K562 (cell line): ENCODE data around the gene PHLDB3. TPM values are rescaled to one million over a fixed set of nuclear protein-coding genes. Genes with fewer than 3 reads are reported as not detected.

Source experiments
- CREB1 ChIP-seq, 2 experiments: sonication (generic) in 1 of 2; formaldehyde crosslinking in 1 of 2; IDR thresholded peaks; 2 replicates each; pipeline versions ENCODE4 v1.6.1 to v1.8.0; 2012 to 2022; ENCODE audit warnings: inconsistent platforms in 1 of 2, mild to moderate bottlenecking in 1 of 2, missing genetic modification reagents in 1 of 2, moderate library complexity in 1 of 2
- GTF2A2 ChIP-seq: IDR thresholded peaks from 2 replicates; pipeline ENCODE4 v1.6.1; 2016; ENCODE audit warnings: mild to moderate bottlenecking, missing genetic modification characterization, missing compliant biosample characterization
- HEY1 ChIP-seq: fragments of 250-450 bp; sonication (Bioruptor Pico); IDR thresholded peaks from 2 replicates; pipeline ENCODE4 v1.5.0; 2020; ENCODE audit warnings: mild to moderate bottlenecking, moderate library complexity, borderline replicate concordance
- HSF4 ChIP-seq: fragments of 250-450 bp; sonication (Bioruptor Pico); IDR thresholded peaks from 2 replicates; pipeline ENCODE4 v2.1.2; 2022; ENCODE audit warnings: mild to moderate bottlenecking, moderate library complexity, borderline replicate concordance
- JUND ChIP-seq, 2 experiments: IDR thresholded peaks; 2 replicates in 1 of 2; 3 replicates in 1 of 2; pipeline ENCODE4 v1.6.1; 2011; ENCODE audit warnings: borderline replicate concordance in 2 of 2, low read depth in 2 of 2, low read length in 2 of 2, improper control_type of control experiment in 1 of 2, missing biosample characterization in 1 of 2, missing genetic modification characterization in 1 of 2, missing genetic modification reagents in 1 of 2
- LCOR ChIP-seq: sonication (generic); formaldehyde crosslinking; IDR thresholded peaks from 2 replicates; pipeline ENCODE4 v1.8.0; 2022; ENCODE audit warnings: mild to moderate bottlenecking, missing genetic modification reagents
- NKRF ChIP-seq: fragments of 450-650 bp; IDR thresholded peaks from 2 replicates; pipeline ENCODE4 v1.6.1; 2016; ENCODE audit warnings: borderline replicate concordance
- NR0B1 ChIP-seq: fragments of 450-650 bp; IDR thresholded peaks from one replicate; pipeline ENCODE4 v1.6.1; 2018; ENCODE audit warnings: mild to moderate bottlenecking, moderate library complexity; ENCODE audit not compliant: partially characterized antibody
- PCBP2 ChIP-seq: fragments of 200-400 bp; formaldehyde crosslinking; IDR thresholded peaks from 2 replicates; pipeline ENCODE4 v1.6.1; 2018; ENCODE audit warnings: low read length, low read depth, mild to moderate bottlenecking, moderate library complexity; ENCODE audit not compliant: poor library complexity, severe bottlenecking
- POLR2AphosphoS5 ChIP-seq: IDR thresholded peaks from 2 replicates; pipeline ENCODE4 v1.6.1; 2011; ENCODE audit warnings: mild to moderate bottlenecking, low read depth, low read length, moderate library complexity; ENCODE audit not compliant: control insufficient read depth, insufficient read depth
- SNRNP70 ChIP-seq: fragments of 200-400 bp; formaldehyde crosslinking; optimal IDR thresholded peaks from 2 replicates; pipeline ENCODE3; 2017; ENCODE audit warnings: low read depth, low read length
- STAT5B ChIP-seq: fragments of 250-450 bp; sonication (Bioruptor Pico); IDR thresholded peaks from 2 replicates; pipeline ENCODE4 v1.8.0; 2021; ENCODE audit warnings: mild to moderate bottlenecking, inconsistent platforms
- TEAD4 ChIP-seq, 2 experiments: sonication (generic) in 1 of 2; formaldehyde crosslinking in 1 of 2; IDR thresholded peaks; 2 replicates each; pipeline versions ENCODE4 v1.6.1 to v1.8.0; 2012 to 2022; ENCODE audit warnings: borderline replicate concordance in 1 of 2, inconsistent platforms in 1 of 2, low read length in 1 of 2, mild to moderate bottlenecking in 1 of 2, missing genetic modification reagents in 1 of 2
- TRIM24 ChIP-seq, 2 experiments: fragments of 450-650 bp; IDR thresholded peaks; 2 replicates each; pipeline ENCODE4 v1.6.1; 2016
- ZBTB2 ChIP-seq: fragments of 450-650 bp; IDR thresholded peaks from 2 replicates; pipeline ENCODE4 v1.6.1; 2016; ENCODE audit warnings: antibody characterized with exemption
- ZNF444 ChIP-seq: fragments of 250-450 bp; sonication (Bioruptor Pico); IDR thresholded peaks from 2 replicates; pipeline ENCODE4 v1.4.0; 2020; ENCODE audit warnings: mild to moderate bottlenecking, moderate library complexity
- ZNF518B ChIP-seq: fragments of 250-450 bp; sonication (Bioruptor Pico); IDR thresholded peaks from 2 replicates; pipeline ENCODE4 v1.5.0; 2021; ENCODE audit warnings: mild to moderate bottlenecking, moderate library complexity
- polyA plus RNA-seq, 8 experiments: library from polyadenylated mRNA; depleted of rRNA in 4 of 8; stranded (reverse) in 5 of 8; unstranded in 3 of 8; fragments of >200 nt; fragmentation: Nextera tagmentation in 2 of 8; fragmentation: Illumina TruSeq in 1 of 8; extraction: Ambion mirVana in 2 of 8; extraction: Trizol in 1 of 8; gene quantifications; 2 replicates each; pipeline versions ENCODE4 v1.2.1 to v1.2.3, GENCODE V29; 2011 to 2014; ENCODE audit warnings: inconsistent platforms in 1 of 8, missing spikeins in 1 of 8
- total RNA-seq, 7 experiments: library from RNA; depleted of rRNA in 6 of 7; stranded (reverse); fragments of >200 nt in 6 of 7; fragmentation: Illumina TruSeq in 2 of 7; extraction: Trizol in 2 of 7; gene quantifications; 2 replicates each; pipeline versions ENCODE4 v1.2.1 to v1.2.3, GENCODE V29; 2011 to 2021; ENCODE audit warnings: low replicate concordance in 1 of 7

Gene PHLDB3
- total and polyA plus RNA-seq, 9 of the 15 experiments (the other 6 are each of a cell fraction or from before 2014, with no cell fraction given): 0.04 to 23.5 (median 3.9) TPM

- no peak for TF ChIP-seq HSF4 (CRISPR knock-in tag)
- no peak for TF ChIP-seq ZNF444 (CRISPR knock-in tag)
- peak; percentile 96 for TF ChIP-seq CREB1 (IDR thresholded peaks at IDR 0.05)
- TF ChIP-seq CREB1 (CRISPR knock-in tag; IDR thresholded peaks at IDR 0.05): peak; percentile 89
- no peak for TF ChIP-seq LCOR
- no peak for TF ChIP-seq PCBP2
- no peak for TF ChIP-seq HEY1
- no peak for TF ChIP-seq ZNF518B
- TF ChIP-seq JUND (IDR thresholded peaks at IDR 0.05; ENCODE audit: borderline replicate concordance, low read depth, low read length): peak; percentile 71; the same call in 1 of the 2 replicates
- TF ChIP-seq JUND (tag; IDR thresholded peaks at IDR 0.05; ENCODE audit: borderline replicate concordance, low read depth, low read length): no peak
- no peak for TF ChIP-seq TEAD4 (IDR thresholded peaks at IDR 0.05; ENCODE audit: low read length)
- no peak for TF ChIP-seq TEAD4 (CRISPR knock-in tag; IDR thresholded peaks at IDR 0.05; ENCODE audit: borderline replicate concordance)
- TF ChIP-seq NR0B1: no peak
- no peak for TF ChIP-seq GTF2A2 (tag)
- no peak for TF ChIP-seq ZBTB2
- peak; percentile 62; the same call in 1 of the 2 replicates for TF ChIP-seq POLR2AphosphoS5
- TF ChIP-seq TRIM24 (IDR thresholded peaks at IDR 0.05): no peak
- TF ChIP-seq NKRF: no peak
- TF ChIP-seq STAT5B (CRISPR knock-in tag): no peak
- TF ChIP-seq SNRNP70: no peak
Measured at GRCh38 chr19:43474986-43475705, 29.4 kb downstream of the PHLDB3 start (continued).
